Left renal cortex interstitium (tissue), 4 donors: ENCODE measurements around the gene NHERF2. TPM values are rescaled to one million over a fixed set of nuclear protein-coding genes. Genes with fewer than 3 reads are reported as not detected.
"Not testable (repeated sequence)": the region's sequence is repeated elsewhere in the genome, so short reads cannot be mapped to it uniquely, and the experiment has no call there.

Source experiments
- DNase-seq, 4 donors: peaks; one replicate each; pipeline ENCODE4 v3.0.0-alpha.2; 2013; ENCODE audit warnings: low read depth in 4 of 4, low spot score in 2 of 4, missing footprints in 1 of 4
- polyA plus RNA-seq, 4 donors: library from polyadenylated mRNA; unstranded; fragments of 120-200 nt; gene quantifications; one replicate each; pipeline ENCODE4 v1.2.1, GENCODE V29; 2013; ENCODE audit not compliant: insufficient read length in 4 of 4

The NHERF2 gene
- polyA plus RNA-seq, 4 donors: 103 to 184 (median 146) TPM

- no peak for DNase-seq
These were observed 1.5 kb upstream of the NHERF2 start for GRCh38 chr16:2025251-2025650.

DNA sequence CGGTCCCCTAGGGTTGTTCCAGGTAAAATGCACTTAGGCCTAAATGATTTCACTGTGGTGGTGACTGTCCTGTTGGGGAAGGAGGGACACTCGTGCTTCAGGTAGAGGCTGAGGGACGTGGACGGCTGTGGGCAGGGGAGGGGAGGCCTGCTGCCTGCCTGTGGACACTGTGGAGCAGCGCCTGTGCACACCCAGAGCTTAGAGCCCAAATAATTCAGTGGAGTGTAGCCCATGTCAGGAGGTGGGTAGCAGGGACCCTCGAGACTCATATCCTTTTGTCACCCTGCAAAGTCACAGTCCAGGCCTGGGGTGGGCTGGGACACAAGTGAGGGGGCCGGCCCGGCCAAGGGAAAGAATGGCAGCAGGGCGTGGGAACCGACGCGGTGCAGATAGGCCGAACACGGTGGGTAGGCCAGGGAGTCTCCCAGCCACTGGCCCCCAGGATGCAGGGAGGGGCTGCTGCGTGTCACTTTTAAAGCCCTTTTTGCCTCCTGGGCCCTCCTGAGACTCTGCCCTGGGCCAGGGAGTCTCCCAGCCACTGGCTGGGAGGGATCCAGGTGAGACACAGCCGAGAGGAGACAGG is 733 bp upstream of the NHERF2 start:
- DNase-seq: no peak

DNA sequence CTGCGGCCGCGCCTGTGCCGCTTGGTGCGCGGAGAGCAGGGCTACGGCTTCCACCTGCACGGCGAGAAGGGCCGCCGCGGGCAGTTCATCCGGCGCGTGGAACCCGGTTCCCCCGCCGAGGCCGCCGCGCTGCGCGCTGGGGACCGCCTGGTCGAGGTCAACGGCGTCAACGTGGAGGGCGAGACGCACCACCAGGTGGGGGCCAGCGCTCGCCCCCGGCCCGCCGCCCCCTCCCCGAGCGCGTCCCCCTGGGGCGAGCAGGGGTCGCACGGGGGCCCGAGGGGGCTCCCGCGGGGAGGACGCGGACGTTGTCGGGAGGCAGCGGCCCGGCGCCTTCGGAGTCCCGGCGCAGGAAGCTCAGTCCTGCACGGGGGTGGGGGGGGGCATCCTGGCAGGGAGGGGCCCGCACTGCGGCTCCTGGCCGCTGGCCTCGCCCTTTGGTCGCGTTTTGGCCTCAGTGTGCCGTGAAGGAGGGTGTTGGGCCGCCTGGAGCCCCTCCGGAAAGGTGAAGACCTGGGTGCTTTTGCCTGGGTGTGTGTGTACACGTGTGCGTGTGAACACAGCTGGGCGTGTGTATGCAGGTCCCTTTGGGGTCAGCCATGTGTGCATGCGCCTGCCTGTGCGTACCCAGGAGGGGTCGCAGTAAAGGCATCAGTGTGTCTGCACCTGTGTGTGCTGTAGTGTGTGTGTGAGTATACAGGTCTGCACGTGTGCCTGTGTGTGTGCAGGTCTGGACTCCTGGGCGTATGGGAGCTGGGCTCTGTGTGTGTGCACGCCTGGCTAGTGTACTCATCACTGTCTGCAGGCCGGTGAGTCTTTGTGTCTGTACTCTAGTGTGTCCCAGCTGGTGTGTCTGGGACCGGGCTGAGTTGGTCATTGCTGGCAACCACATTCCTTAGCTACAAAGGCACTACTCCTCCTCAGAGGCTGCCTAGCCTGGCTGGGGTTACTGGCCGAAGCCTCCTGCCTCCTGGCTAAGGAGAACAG is 615 bp downstream of the NHERF2 start:
- DNase-seq: no peak

DNA sequence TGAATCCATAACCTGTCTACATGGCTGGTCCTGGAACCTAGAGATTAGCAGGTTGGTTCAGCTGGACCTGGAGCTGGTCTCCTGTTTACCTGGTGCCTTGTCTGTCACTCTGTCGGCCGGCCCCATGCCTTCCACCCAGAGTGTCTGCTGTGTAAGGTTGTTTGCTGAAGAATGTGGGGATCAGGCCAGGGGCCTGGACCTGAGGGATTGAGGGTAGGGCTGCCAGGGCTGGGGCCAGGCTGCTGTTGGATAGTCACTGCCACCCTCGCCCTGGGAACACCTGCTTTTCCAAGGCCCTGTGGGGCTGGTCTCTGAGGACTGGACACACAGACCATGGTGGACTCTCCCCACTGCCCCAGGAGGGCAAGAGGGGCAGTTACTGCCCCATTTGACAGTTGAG is 1.4 kb downstream of the NHERF2 start:
- no peak for DNase-seq

GRCh38 chr16:2028620-2029220 is 2.0 kb downstream of the NHERF2 start:
- DNase-seq: no peak

DNA sequence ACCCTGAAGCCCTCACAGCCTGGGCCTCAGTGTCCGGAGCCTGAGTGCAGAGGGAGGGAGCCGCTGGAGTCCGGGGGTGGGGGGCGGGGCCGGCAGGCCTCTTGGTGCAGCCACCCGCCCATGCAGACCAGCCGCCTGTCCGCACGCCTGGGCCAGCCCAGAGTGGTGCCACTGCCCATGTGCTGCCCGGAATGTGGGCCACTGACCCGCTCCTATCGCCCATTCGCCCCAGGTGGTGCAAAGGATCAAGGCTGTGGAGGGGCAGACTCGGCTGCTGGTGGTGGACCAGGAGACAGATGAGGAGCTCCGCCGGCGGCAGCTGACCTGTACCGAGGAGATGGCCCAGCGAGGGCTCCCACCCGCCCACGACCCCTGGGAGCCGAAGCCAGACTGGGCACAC is 2.6 kb downstream of the NHERF2 start:
- no peak for DNase-seq

DNA sequence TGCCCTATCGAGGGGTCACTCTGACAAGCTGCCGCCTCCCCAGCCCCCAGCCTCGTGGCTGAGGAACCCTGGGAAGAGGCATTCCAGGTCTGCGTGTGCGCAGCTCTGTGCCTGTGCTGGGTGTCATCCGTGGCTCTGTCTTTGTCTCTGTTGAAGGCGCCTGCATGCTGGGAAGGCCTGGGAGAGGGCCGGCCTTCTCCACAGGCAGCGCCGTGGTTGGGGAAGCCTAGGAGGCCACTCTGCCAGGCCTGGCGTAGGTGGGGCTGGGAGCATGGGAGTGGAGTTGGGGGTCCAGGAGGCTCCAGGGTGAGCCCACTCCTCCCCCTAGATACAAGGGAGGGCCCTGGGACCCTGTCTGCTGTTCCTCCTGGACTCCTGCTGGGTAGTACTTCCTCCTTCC is 3.3 kb downstream of the NHERF2 start:
- no peak for DNase-seq

DNA sequence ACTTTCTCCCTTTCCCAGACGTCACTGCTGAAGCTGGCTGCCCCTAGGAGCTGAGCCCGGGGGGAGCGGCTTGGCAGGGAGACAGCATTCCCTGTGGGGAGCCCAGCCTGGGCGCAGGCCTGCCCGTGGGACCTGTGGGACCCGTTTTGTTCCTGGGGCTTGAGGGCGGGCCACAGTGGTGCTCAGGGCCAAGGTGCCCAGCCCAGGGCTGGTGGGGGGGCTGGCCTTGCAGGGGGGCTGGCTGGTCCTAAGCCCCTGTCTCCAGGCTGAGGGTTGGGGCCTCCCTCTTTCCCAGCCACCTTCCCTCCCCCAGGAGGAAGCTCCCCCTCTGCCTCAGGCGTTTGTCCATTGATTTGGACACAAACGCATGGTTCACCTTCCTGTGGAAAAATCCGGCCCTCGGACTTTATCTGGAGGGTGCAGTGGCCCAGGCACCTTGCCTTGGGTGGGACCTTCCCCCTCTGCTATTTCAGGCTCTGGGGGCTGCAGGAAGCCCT is 4.4 kb downstream of the NHERF2 start:
- no peak for DNase-seq

DNA sequence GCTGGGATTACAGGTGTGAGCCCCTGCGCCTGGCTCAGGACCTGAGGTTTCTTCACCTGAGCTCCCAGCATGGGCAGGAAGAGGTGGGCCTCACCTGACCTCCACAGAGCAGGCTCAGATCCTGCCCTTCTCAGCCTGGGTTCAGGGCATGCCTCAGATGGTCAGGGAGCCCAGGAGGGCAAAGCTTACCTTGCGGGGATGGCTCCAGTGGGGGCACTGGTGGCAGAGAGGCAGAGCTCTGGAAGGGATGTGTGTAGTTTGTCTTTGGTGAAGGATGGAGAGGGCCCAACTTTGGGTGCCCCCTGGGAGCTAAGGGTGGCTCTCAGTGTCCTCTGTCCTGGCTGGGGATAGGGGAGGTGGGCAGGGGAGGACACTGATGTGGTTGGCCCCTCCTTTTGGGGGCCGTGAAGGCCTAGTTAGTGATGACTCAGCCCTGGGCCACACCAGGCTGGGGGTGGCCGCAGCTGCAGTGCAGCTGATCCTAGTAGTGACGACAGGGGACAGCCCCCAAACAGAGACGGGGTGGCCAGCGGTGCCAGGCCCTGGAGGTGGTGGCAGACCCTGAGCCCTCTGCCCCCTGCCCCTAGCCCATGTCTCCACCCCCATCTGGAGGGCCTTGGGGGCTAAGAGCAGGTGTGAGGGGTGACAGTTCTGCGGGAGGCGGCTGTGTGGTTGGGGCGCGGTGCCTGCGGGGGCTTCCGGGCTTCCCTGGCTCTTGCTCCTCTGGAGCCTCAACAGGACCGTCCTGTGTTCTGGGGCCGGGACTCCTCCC is 5.8 kb downstream of the NHERF2 start:
- DNase-seq: no peak

DNA sequence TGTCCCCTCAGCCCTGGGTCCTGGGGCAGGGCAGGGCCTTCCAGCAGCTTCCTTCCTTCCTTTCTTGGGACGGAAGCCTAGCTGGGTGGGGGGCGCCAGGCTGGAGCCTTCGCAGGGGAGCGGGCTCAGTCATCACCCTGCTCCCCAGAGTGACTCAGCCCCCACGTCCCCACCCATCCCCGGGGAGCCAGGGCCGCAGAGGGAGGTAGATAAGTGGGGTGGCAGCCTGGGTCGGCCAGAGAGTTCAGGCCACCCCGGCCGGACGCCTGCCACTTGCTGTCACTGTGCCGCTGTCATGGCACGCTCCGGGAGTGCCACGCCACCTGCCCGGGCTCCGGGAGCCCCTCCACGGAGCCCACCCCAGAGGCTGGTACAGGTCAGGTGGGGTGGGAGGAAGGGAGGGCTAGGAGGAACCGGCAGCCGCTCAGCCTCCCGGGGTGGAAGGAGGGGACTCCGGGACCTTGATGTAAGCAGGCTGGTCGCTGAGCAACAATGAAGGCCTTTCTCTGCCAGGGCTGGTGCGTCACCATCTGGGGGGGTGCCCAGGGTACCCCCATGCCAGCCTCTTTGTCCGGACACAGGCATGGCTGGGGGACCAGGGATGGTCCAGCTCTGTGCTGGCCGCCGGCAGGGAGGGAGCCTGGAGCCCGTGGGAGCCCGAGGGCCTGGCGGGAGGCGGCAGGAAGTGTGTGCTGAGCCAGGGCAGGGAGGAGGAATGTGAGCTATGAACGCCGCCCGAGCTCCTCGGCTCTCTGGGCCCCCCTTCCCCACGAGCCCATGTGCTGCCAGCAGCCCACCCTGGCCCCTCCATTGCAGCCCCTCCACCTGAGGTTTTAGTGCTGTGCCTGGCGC is 6.6 kb downstream of the NHERF2 start:
- DNase-seq: no peak

DNA sequence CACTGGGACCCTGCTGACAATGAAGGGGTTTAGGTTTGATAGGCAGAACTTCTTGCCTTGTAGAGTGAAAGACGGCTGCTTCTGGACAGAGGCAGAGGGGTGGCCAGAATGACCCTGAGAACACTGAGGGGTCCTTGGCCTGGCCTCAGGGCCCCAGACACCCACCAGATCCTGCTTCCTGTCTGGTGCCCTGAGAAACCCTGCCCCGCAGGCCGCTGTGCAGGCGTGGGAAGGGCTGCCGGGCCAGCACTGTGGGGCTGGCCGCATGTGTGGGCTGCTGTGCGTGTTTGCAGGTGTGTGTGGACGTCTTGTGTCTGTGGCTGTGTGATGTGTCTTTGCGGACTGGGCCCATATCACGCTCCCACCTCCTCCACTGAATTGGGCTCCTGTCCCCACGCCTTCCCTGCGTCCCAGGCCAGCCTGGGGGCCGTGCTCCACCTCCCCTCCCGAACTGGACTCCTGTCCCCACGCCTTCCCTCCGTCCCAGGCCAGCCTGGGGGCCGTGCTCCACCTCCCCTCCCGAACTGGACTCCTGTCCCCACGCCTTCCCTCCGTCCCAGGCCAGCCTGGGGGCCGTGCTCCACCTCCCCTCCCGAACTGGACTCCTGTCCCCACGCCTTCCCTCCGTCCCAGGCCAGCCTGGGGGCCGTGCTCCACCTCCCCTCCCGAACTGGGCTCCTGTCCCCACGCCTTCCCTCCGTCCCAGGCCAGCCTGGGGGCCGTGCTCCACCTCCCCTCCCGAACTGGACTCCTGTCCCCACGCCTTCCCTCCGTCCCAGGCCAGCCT is 7.4 kb downstream of the NHERF2 start:
- not testable (repeated sequence) for DNase-seq

DNA sequence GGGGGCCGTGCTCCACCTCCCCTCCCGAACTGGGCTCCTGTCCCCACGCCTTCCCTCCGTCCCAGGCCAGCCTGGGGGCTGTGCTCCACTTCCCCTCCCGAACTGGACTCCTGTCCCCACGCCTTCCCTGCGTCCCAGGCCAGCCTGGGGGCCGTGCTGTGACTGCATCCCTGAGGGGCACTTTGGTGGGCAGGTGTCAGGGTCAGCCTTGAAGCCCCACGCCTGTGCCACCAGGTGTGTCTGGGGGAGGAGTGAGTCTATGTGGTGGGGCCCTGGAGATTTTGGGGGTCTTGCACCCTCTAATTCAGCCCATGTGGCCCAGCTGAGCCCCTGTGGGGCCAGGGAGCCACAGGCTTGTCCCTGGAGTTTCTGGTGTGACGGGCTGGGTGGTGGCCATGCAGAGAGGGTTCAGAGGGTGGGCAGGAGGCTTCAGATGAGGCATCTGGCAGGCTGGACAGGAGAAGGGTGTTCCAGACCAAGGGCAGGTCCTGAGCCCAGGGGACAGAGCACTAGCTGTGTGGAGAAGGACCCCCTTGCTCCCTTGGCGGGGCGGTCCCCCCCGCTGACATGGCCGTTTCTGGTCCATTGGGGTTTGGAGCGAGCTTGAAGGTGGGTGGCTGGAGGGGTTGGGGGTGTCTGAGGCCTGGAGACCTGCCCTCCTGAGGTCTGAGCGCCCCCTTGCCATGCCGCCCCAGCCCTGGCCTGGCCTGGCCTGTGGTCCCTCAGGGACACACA is 8.2 kb downstream of the NHERF2 start:
- no peak for DNase-seq

- DNase-seq: no peak
These were observed 8.9 kb downstream of the NHERF2 start for GRCh38 chr16:2035431-2036199.

DNA sequence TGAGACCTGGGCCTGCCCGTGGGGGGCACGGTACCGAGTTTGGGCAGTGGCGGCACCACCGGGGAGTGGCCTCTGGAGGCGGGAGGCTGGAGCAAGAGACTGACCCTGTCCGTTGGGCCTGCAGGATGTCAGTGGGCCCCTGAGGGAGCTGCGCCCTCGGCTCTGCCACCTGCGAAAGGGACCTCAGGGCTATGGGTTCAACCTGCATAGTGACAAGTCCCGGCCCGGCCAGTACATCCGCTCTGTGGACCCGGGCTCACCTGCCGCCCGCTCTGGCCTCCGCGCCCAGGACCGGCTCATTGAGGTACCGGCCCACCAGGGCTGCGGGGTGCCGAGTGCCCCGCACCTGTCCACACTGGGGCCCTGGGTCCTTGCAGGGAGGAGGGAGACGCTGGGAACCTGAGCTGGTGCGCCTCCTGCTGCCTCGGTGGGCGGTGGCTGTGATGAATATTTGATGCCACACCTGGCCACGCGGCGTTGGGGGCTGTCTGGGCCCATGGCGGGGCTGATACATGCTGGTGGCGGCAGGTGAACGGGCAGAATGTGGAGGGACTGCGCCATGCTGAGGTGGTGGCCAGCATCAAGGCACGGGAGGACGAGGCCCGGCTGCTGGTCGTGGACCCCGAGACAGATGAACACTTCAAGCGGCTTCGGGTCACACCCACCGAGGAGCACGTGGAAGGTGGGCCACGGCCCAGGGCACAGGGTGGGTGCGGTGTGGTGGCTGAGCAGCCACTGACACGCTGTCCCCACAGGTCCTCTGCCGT is 9.7 kb downstream of the NHERF2 start:
- DNase-seq: no peak

GRCh38 chr16:2037115-2037514 is 10.4 kb downstream of the NHERF2 start:
- DNase-seq: no peak

DNA sequence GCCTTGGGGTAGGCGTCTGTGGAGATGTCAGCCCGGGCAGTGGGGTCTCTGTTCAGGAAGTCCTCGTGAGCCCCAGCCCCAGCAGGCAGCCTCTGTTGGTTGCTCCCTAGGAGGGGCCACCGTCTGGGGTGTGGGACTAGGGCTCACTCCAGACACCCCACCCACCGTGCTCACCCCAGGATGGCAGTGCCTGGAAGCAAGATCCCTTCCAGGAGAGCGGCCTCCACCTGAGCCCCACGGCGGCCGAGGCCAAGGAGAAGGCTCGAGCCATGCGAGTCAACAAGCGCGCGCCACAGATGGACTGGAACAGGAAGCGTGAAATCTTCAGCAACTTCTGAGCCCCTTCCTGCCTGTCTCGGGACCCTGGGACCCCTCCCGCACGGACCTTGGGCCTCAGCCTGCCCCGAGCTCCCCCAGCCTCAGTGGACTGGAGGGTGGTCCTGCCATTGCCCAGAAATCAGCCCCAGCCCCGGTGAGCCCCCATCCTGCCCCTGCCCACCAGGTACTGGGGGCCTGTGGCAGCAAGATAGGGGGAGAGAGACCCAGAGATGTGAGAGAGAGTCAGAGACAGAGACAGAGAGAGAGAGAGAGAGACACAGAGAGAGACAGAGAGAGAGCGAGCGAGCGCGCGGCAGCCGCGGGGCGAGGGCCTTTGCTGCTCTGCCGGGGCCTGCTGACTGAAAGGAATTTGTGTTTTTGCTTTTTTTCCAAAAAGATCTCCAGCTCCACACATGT is 11.1 kb downstream of the NHERF2 start:
- no peak for DNase-seq
